ENCODE measurements around the gene KIF11.

KIF11 gene

GRCh38 chr10:92615515-92615914 lies 22.6 kb downstream of the KIF11 start:
- no peak for DNase-seq (ENCODE audit: extremely low spot score)
- no peak for TF ChIP-seq CTCF (IDR thresholded peaks at IDR 0.05; ENCODE audit: control extremely low read depth, extremely low read depth, low read depth, missing control alignments)
- ChIA-PET POLR2A (no interaction called here), CTCF (no interaction called here)

GRCh38 chr10:92619368-92619767 lies 26.4 kb downstream of the KIF11 start:
- CTCF ChIA-PET: no interaction called here
- TF ChIP-seq CTCF (IDR thresholded peaks at IDR 0.05; ENCODE audit: control extremely low read depth, extremely low read depth, low read depth, missing control alignments): no peak
- POLR2A ChIA-PET: no interaction called here
- no peak for DNase-seq (ENCODE audit: extremely low spot score)

- no peak for TF ChIP-seq CTCF (IDR thresholded peaks at IDR 0.05; ENCODE audit: control extremely low read depth, extremely low read depth, low read depth, missing control alignments)
- no peak for DNase-seq (ENCODE audit: extremely low spot score)
- ChIA-PET CTCF (interaction anchor here (1.0 to 2.1 kb wide), 4 partner anchors 14 to 53 kb away, joined by 3 to 7 read pairs (median 4); no protein-coding TSS in a partner anchor), POLR2A (no interaction called here)
These were observed 35.0 kb downstream of the KIF11 start for GRCh38 chr10:92627845-92628480.

- CTCF ChIA-PET: no interaction called here
- DNase-seq (ENCODE audit: extremely low spot score): no peak
- no peak for TF ChIP-seq CTCF (IDR thresholded peaks at IDR 0.05; ENCODE audit: control extremely low read depth, extremely low read depth, low read depth, missing control alignments)
- POLR2A ChIA-PET: no interaction called here
These were observed 37.0 kb downstream of the KIF11 start for GRCh38 chr10:92629945-92630344.

GRCh38 chr10:92638037-92638436 lies 45.1 kb downstream of the KIF11 start:
- ChIA-PET CTCF (interaction anchor here (0.8 to 2.4 kb wide), 3 partner anchors 12 to 118 kb away, joined by 3 to 8 read pairs (median 4); no protein-coding TSS in a partner anchor), POLR2A (no interaction called here)
- no peak for TF ChIP-seq CTCF (IDR thresholded peaks at IDR 0.05; ENCODE audit: control extremely low read depth, extremely low read depth, low read depth, missing control alignments)
- DNase-seq (ENCODE audit: extremely low spot score): no peak

GRCh38 chr10:92640107-92640506 lies 47.2 kb downstream of the KIF11 start:
- TF ChIP-seq CTCF (IDR thresholded peaks at IDR 0.05; ENCODE audit: control extremely low read depth, extremely low read depth, low read depth, missing control alignments): no peak
- DNase-seq (ENCODE audit: extremely low spot score): no peak
- CTCF ChIA-PET: no interaction called here
- POLR2A ChIA-PET: no interaction called here

Data from GM10248 (cell line).